GM12878 (cell line): ENCODE results near the gene SUSD1. TPM values are rescaled to one million over a fixed set of nuclear protein-coding genes. Genes with fewer than 3 reads are reported as not detected.

Source experiments
- ATAC-seq: fragments of 200-7000 bp; cut with Tn5 transposase; 3 replicates; pipeline ENCODE4 v1.9.1; 2020; ENCODE audit warnings: mild to moderate bottlenecking, moderate library complexity
- BruUV-seq: library from RNA; stranded (reverse); fragments of 400-500 nt; replicated peaks from 2 replicates; lab custom pipeline; 2021; lab: Mats Ljungman, UMichigan
- CTCF ChIA-PET: fragments of 300-600 bp; sonication (Branson Sonifier 250); formaldehyde crosslinking; extraction: SDS; loops from one replicate; lab custom pipeline; 2021; ENCODE audit warnings: inconsistent platforms; lab: Yijun Ruan, JAX
- POLR2A ChIA-PET: fragments of 350-600 bp; formaldehyde crosslinking; extraction: SDS; loops from one replicate; lab custom pipeline; 2021; ENCODE audit warnings: inconsistent platforms; lab: Charles Lee
- RAD21 ChIA-PET: fragments of 300-600 bp; sonication (Branson Sonifier 250); formaldehyde crosslinking; loops from one replicate; lab custom pipeline; 2023; ENCODE audit warnings: antibody characterized with exemption; ENCODE audit not compliant: unreplicated experiment; lab: Charles Lee
- SMC1A ChIA-PET: fragments of 300-600 bp; sonication (Branson Sonifier 250); formaldehyde crosslinking; loops from one replicate; lab custom pipeline; 2023; ENCODE audit not compliant: unreplicated experiment, uncharacterized antibody; lab: Charles Lee
- DNase-seq: peaks from one replicate; pipeline ENCODE4 v3.0.0-alpha.2; 2011; ENCODE audit warnings: low read depth, low spot score
- FAIRE-seq: peaks from 3 replicates; lab custom pipeline; 2011; peaks lifted over from hg19 to GRCh38; lab: Jason Lieb, UNC
- H2AFZ ChIP-seq: 2 replicates; pipeline ENCODE4 v1.6.0; 2011; ENCODE audit warnings: low read depth, low read length, control low read depth; ENCODE audit not compliant: control insufficient read depth
- H3K27ac ChIP-seq: 2 replicates; pipeline ENCODE4 v1.5.1; 2011; ENCODE audit warnings: control low read depth; ENCODE audit not compliant: control insufficient read depth, insufficient read depth
- H3K27me3 ChIP-seq, 2 experiments: replicated peaks in 1 of 2; 2 replicates each; pipeline versions ENCODE4 v1.6.0 to v1.6.1; 2011; ENCODE audit warnings: low read length in 1 of 2; ENCODE audit not compliant: control insufficient read depth in 2 of 2, insufficient read depth in 2 of 2
- H3K36me3 ChIP-seq, 2 experiments: 2 replicates each; pipeline ENCODE4 v1.5.1; 2011; ENCODE audit warnings: low read length in 1 of 2; ENCODE audit not compliant: control insufficient read depth in 2 of 2, insufficient read depth in 2 of 2
- H3K4me1 ChIP-seq: 2 replicates; pipeline ENCODE4 v1.6.1; 2011; ENCODE audit warnings: mild to moderate bottlenecking, low read length, moderate library complexity, mixed read lengths; ENCODE audit not compliant: control insufficient read depth, insufficient read depth
- H3K4me2 ChIP-seq: 2 replicates; pipeline ENCODE4 v1.6.0; 2011; ENCODE audit warnings: control low read depth; ENCODE audit not compliant: control insufficient read depth, insufficient read depth
- H3K4me3 ChIP-seq: fragments of 200-600 bp; sonication (generic); 2 replicates; pipeline ENCODE4 v1.5.1; 2016
- H3K79me2 ChIP-seq: 2 replicates; pipeline ENCODE4 v1.6.0; 2011; ENCODE audit warnings: low read length; ENCODE audit not compliant: control insufficient read depth, insufficient read depth
- H3K9ac ChIP-seq: 2 replicates; pipeline ENCODE4 v1.8.0; 2011; ENCODE audit warnings: low read length, control low read depth, mixed read lengths; ENCODE audit not compliant: control insufficient read depth, insufficient read depth
- H3K9me3 ChIP-seq: replicated peaks from 3 replicates; pipeline ENCODE4 v1.5.1; 2011; ENCODE audit warnings: mild to moderate bottlenecking, low read length; ENCODE audit not compliant: control insufficient read depth, insufficient read depth
- H4K20me1 ChIP-seq: 2 replicates; pipeline ENCODE4 v1.6.0; 2011; ENCODE audit not compliant: control insufficient read depth, insufficient read depth
- IKZF1 ChIP-seq: fragments of 450-650 bp; conservative IDR thresholded peaks from 2 replicates; pipeline ENCODE4 v1.6.1; 2017; ENCODE audit warnings: antibody characterized with exemption, mild to moderate bottlenecking
- JUND ChIP-seq: IDR thresholded peaks from 2 replicates; pipeline ENCODE4 v1.6.1; 2012; ENCODE audit warnings: low read depth, mild to moderate bottlenecking, low read length, improper control_type of control experiment, moderate library complexity
- NR2F1 ChIP-seq: fragments of 450-650 bp; conservative IDR thresholded peaks from 2 replicates; pipeline ENCODE4 v1.6.1; 2017; ENCODE audit warnings: mild to moderate bottlenecking
- POLR2AphosphoS2 ChIP-seq: IDR thresholded peaks from 2 replicates; pipeline ENCODE4 v1.6.1; 2011; ENCODE audit warnings: low read depth, mild to moderate bottlenecking, low read length, improper control_type of control experiment, moderate library complexity
- RCOR1 ChIP-seq: conservative IDR thresholded peaks from 2 replicates; pipeline ENCODE4 v1.6.1; 2012; ENCODE audit warnings: low read depth, low read length, improper control_type of control experiment
- RELB ChIP-seq: fragments of 450-650 bp; IDR thresholded peaks from 2 replicates; pipeline ENCODE4 v1.6.1; 2017; ENCODE audit warnings: low read depth, mild to moderate bottlenecking, moderate library complexity
- SMAD1 ChIP-seq: fragments of 450-650 bp; IDR thresholded peaks from 2 replicates; pipeline ENCODE4 v1.6.1; 2018; ENCODE audit warnings: mild to moderate bottlenecking, low read depth; ENCODE audit not compliant: partially characterized antibody
- ZNF24 ChIP-seq: fragments of 450-650 bp; IDR thresholded peaks from 2 replicates; pipeline ENCODE4 v1.6.1; 2017; ENCODE audit warnings: antibody characterized with exemption, mild to moderate bottlenecking
- ZNF274 ChIP-seq: IDR thresholded peaks from one replicate; pipeline ENCODE4 v1.8.0; 2011; ENCODE audit not compliant: insufficient read length, insufficient read depth
- ZSCAN29 ChIP-seq: fragments of 450-650 bp; IDR thresholded peaks from 2 replicates; pipeline ENCODE4 v1.6.1; 2017; ENCODE audit warnings: mild to moderate bottlenecking, moderate library complexity
- WGBS: methylation state at CpG from one replicate; pipeline ENCODE4 v1.1.6; 2016; ENCODE audit warnings: low lambda C conversion rate; ENCODE audit not compliant: insufficient replicate concordance, insufficient coverage; ENCODE audit errors: missing lambda C conversion rate; 5-methylcytosine and 5-hydroxymethylcytosine counted together
- in situ Hi-C: fragments of 300-500 bp; cut with MboI; formaldehyde crosslinking; loops from 9 replicates; pipeline ENCODE4 v1.14.3; 2018; ENCODE audit warnings: mixed read lengths
- intact Hi-C: fragments of 100-400 bp; cut with micrococcal nuclease; formaldehyde crosslinking; loops from one replicate; pipeline ENCODE4 v1.14.2; 2022; ENCODE audit not compliant: unreplicated experiment
- polyA plus RNA-seq, 11 experiments: library from polyadenylated mRNA; depleted of rRNA in 4 of 11; unstranded in 6 of 11; stranded (reverse) in 5 of 11; fragments of >200 nt; fragmentation: Nextera tagmentation in 4 of 11; fragmentation: Illumina TruSeq in 1 of 11; extraction: Ambion mirVana in 4 of 11; extraction: Trizol in 1 of 11; gene quantifications; 1 replicate in 1 of 11; 2 replicates in 10 of 11; pipeline versions ENCODE4 v1.2.1 to v1.2.3, GENCODE V29; 2011 to 2016; ENCODE audit warnings: inconsistent platforms in 2 of 11, missing spikeins in 2 of 11, low read depth in 1 of 11
- total RNA-seq, 4 experiments: library from RNA; depleted of rRNA in 3 of 4; stranded (reverse); fragments of >200 nt in 3 of 4; fragmentation: Illumina TruSeq in 1 of 4; extraction: Trizol in 1 of 4; gene quantifications; 2 replicates each; pipeline versions ENCODE4 v1.2.1 to v1.2.3, GENCODE V29; 2013 to 2021
- TF ChIP-seq, protein P1 (sequence below): fragments of 450-650 bp; IDR thresholded peaks from 2 replicates; pipeline ENCODE4 v1.6.1; 2017; ENCODE audit warnings: antibody characterized with exemption, mild to moderate bottlenecking, moderate library complexity
- TF ChIP-seq, protein P2 (sequence below): fragments of 450-650 bp; IDR thresholded peaks from 2 replicates; pipeline ENCODE4 v1.6.1; 2017; ENCODE audit warnings: borderline replicate concordance
- TF ChIP-seq, protein P3 (sequence below): IDR thresholded peaks from 2 replicates; pipeline ENCODE4 v1.6.1; 2011; ENCODE audit warnings: borderline replicate concordance, low read depth, mild to moderate bottlenecking, moderate library complexity, low read length; ENCODE audit not compliant: insufficient read depth, poor library complexity, severe bottlenecking

Gene SUSD1
- total and polyA plus RNA-seq, 10 of the 15 experiments (the other 5 are each of a cell fraction or from before 2014, with no cell fraction given), result 6.7 to 20.8 (median 13.2) TPM

GRCh38 chr9:112065806-112066606, 109.1 kb downstream of the SUSD1 start:
- SMC1A ChIA-PET, result interaction anchor here (1.5 to 14.1 kb wide), 4 partner anchors 14 to 34 kb away, joined by 3 to 301 read pairs (median 23); no protein-coding TSS in a partner anchor
- CTCF ChIA-PET, result interaction anchor here (0.5 to 2.1 kb wide), 4 partner anchors 17 to 102 kb away, joined by 3 to 6 read pairs (median 3); no protein-coding TSS in a partner anchor
- Histone ChIP-seq H2AFZ (no peak overlapping the region), H3K27ac (no peak overlapping the region), H3K4me1 (peaks cover 26% of the 10 kb centered on the region), H3K4me3 (no peak overlapping the region), H3K79me2 (no peaks in the 10 kb centered on the region; the same call in 1 of the 2 replicates), H3K9me3 (no peaks in the 10 kb centered on the region; the same call in 1 of the 3 replicates), H3K36me3 (no peaks in the 10 kb centered on the region), H4K20me1 (no peaks in the 10 kb centered on the region), H3K27me3 (no peaks in the 10 kb centered on the region), H3K4me2 (no peak overlapping the region), H3K9ac (no peak overlapping the region)
- RAD21 ChIA-PET, result interaction anchor here (1.1 to 17.7 kb wide), 3 partner anchors 14 to 44 kb away, joined by 3 to 339 read pairs (median 4); no protein-coding TSS in a partner anchor
- ATAC-seq (no peak), DNase-seq (no peak), FAIRE-seq (no peak)
- POLR2A ChIA-PET, result interaction anchor here (1.3 to 1.9 kb wide), 2 partner anchors 8 to 14 kb away, joined by 4 to 6 read pairs; no protein-coding TSS in a partner anchor
- intact Hi-C loops, result no loop called here
- no TSS peak for BruUV-seq
- in situ Hi-C loops, result no loop called here
- 93% methylated on average over 14 of the region's 14 CpGs for WGBS
- TF ChIP-seq SMAD1 (no peak), ZNF24 (no peak), RCOR1 (no peak), ZSCAN29 (no peak), NR2F1 (no peak), JUND (no peak), POLR2AphosphoS2 (no peak), ZNF274 (no peak), RELB (no peak), IKZF1 (no peak)
- TF ChIP-seq, protein P1, sequence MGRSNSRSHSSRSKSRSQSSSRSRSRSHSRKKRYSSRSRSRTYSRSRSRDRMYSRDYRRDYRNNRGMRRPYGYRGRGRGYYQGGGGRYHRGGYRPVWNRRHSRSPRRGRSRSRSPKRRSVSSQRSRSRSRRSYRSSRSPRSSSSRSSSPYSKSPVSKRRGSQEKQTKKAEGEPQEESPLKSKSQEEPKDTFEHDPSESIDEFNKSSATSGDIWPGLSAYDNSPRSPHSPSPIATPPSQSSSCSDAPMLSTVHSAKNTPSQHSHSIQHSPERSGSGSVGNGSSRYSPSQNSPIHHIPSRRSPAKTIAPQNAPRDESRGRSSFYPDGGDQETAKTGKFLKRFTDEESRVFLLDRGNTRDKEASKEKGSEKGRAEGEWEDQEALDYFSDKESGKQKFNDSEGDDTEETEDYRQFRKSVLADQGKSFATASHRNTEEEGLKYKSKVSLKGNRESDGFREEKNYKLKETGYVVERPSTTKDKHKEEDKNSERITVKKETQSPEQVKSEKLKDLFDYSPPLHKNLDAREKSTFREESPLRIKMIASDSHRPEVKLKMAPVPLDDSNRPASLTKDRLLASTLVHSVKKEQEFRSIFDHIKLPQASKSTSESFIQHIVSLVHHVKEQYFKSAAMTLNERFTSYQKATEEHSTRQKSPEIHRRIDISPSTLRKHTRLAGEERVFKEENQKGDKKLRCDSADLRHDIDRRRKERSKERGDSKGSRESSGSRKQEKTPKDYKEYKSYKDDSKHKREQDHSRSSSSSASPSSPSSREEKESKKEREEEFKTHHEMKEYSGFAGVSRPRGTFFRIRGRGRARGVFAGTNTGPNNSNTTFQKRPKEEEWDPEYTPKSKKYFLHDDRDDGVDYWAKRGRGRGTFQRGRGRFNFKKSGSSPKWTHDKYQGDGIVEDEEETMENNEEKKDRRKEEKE, result no peak
- TF ChIP-seq, protein P2, sequence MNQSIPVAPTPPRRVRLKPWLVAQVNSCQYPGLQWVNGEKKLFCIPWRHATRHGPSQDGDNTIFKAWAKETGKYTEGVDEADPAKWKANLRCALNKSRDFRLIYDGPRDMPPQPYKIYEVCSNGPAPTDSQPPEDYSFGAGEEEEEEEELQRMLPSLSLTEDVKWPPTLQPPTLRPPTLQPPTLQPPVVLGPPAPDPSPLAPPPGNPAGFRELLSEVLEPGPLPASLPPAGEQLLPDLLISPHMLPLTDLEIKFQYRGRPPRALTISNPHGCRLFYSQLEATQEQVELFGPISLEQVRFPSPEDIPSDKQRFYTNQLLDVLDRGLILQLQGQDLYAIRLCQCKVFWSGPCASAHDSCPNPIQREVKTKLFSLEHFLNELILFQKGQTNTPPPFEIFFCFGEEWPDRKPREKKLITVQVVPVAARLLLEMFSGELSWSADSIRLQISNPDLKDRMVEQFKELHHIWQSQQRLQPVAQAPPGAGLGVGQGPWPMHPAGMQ, result no peak
- TF ChIP-seq, protein P3, sequence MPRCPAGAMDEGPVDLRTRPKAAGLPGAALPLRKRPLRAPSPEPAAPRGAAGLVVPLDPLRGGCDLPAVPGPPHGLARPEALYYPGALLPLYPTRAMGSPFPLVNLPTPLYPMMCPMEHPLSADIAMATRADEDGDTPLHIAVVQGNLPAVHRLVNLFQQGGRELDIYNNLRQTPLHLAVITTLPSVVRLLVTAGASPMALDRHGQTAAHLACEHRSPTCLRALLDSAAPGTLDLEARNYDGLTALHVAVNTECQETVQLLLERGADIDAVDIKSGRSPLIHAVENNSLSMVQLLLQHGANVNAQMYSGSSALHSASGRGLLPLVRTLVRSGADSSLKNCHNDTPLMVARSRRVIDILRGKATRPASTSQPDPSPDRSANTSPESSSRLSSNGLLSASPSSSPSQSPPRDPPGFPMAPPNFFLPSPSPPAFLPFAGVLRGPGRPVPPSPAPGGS, result no peak
